ENCODE measurements around the gene MEDAG.

MEDAG gene

GRCh38 chr13:30867089-30867669 is 38.9 kb upstream of the MEDAG start:
- Histone ChIP-seq H3K27me3 (ENCODE audit: insufficient read depth, poor library complexity, severe bottlenecking) (no peaks in the 10 kb centered on the region), H3K4me3 (replicated peaks; ENCODE audit: insufficient read depth, low read length) (no peak overlapping the region), H3K27ac (replicated peaks) (no peak overlapping the region)
- no peak for DNase-seq (ENCODE audit: low read depth in 1 of 2, low spot score in 1 of 2)
- no peak for TF ChIP-seq CTCF (IDR thresholded peaks at IDR 0.05; ENCODE audit: insufficient read depth, low read length)

DNA sequence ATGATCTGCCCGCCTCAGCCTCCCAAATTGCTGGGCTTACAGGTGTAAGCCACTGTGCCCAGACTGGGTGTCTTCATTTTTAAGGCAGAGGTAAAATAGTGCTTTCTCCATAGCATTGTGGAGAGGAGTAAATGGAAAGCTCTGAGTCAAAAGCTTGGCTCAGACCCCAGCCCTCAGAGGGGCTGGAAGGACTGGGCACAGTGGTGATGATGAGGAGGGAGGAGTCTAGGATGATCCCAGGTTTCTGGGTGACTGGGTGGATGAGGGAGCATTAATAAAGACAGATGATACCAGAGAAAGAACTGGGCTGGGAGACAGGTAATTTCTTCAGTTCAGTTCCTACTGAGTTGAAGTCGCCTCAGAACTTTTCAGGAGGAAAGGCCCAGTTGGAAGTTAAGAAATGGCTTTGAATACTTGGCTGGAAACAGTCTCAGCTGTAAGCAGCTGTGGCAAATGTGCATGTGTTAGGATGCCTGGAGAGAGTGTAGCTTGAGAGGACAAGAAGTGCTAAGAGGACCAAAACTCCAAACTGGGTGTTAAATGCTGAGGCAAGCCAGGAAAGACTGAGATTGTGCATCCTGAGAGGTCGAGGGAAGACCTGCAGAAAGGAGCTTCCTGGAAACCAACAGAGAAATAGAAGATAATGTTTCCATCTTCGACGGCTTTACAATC is 37.1 kb upstream of the MEDAG start:
- Histone ChIP-seq H3K27ac (replicated peaks) (no peak overlapping the region), H3K27me3 (ENCODE audit: insufficient read depth, poor library complexity, severe bottlenecking) (no peaks in the 10 kb centered on the region), H3K4me3 (replicated peaks; ENCODE audit: insufficient read depth, low read length) (no peak overlapping the region)
- TF ChIP-seq CTCF (IDR thresholded peaks at IDR 0.05; ENCODE audit: insufficient read depth, low read length) (no peak), POLR2AphosphoS5 (IDR thresholded peaks at IDR 0.05; ENCODE audit: low read depth) (no peak), GABPA (IDR thresholded peaks at IDR 0.05; ENCODE audit: low read depth) (no peak), SPI1 (IDR thresholded peaks at IDR 0.05; ENCODE audit: borderline replicate concordance, low read depth) (no peak)
- TF ChIP-seq, protein P1, sequence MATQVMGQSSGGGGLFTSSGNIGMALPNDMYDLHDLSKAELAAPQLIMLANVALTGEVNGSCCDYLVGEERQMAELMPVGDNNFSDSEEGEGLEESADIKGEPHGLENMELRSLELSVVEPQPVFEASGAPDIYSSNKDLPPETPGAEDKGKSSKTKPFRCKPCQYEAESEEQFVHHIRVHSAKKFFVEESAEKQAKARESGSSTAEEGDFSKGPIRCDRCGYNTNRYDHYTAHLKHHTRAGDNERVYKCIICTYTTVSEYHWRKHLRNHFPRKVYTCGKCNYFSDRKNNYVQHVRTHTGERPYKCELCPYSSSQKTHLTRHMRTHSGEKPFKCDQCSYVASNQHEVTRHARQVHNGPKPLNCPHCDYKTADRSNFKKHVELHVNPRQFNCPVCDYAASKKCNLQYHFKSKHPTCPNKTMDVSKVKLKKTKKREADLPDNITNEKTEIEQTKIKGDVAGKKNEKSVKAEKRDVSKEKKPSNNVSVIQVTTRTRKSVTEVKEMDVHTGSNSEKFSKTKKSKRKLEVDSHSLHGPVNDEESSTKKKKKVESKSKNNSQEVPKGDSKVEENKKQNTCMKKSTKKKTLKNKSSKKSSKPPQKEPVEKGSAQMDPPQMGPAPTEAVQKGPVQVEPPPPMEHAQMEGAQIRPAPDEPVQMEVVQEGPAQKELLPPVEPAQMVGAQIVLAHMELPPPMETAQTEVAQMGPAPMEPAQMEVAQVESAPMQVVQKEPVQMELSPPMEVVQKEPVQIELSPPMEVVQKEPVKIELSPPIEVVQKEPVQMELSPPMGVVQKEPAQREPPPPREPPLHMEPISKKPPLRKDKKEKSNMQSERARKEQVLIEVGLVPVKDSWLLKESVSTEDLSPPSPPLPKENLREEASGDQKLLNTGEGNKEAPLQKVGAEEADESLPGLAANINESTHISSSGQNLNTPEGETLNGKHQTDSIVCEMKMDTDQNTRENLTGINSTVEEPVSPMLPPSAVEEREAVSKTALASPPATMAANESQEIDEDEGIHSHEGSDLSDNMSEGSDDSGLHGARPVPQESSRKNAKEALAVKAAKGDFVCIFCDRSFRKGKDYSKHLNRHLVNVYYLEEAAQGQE (IDR thresholded peaks at IDR 0.05; ENCODE audit: insufficient replicate concordance, low read depth), result no peak
- no peak for DNase-seq (ENCODE audit: low read depth in 1 of 2, low spot score in 1 of 2)

GRCh38 chr13:30869491-30869890 is 36.6 kb upstream of the MEDAG start:
- Histone ChIP-seq H3K27me3 (ENCODE audit: insufficient read depth, poor library complexity, severe bottlenecking) (no peaks in the 10 kb centered on the region), H3K4me3 (replicated peaks; ENCODE audit: insufficient read depth, low read length) (no peak overlapping the region), H3K27ac (replicated peaks) (no peak overlapping the region)
- DNase-seq (ENCODE audit: low read depth in 1 of 2, low spot score in 1 of 2), result no peak
- no peak for TF ChIP-seq SPI1 (IDR thresholded peaks at IDR 0.05; ENCODE audit: borderline replicate concordance, low read depth)
- TF ChIP-seq, protein P1 (IDR thresholded peaks at IDR 0.05; ENCODE audit: insufficient replicate concordance, low read depth), result no peak
- no peak for TF ChIP-seq GABPA (IDR thresholded peaks at IDR 0.05; ENCODE audit: low read depth)
- no peak for TF ChIP-seq CTCF (IDR thresholded peaks at IDR 0.05; ENCODE audit: insufficient read depth, low read length)
- no peak for TF ChIP-seq POLR2AphosphoS5 (IDR thresholded peaks at IDR 0.05; ENCODE audit: low read depth)

All from HL-60 (cell line).